Activated naive CD4-positive, alpha-beta T cell treated with Interleukin-2 at 50 U/mL for 16 hours (primary cell): ENCODE results near the gene HOXC9.

Experiments used
- DNase-seq: peaks from one replicate; pipeline ENCODE4 v3.0.0-alpha.2; 2020

The HOXC9 gene

DNA sequence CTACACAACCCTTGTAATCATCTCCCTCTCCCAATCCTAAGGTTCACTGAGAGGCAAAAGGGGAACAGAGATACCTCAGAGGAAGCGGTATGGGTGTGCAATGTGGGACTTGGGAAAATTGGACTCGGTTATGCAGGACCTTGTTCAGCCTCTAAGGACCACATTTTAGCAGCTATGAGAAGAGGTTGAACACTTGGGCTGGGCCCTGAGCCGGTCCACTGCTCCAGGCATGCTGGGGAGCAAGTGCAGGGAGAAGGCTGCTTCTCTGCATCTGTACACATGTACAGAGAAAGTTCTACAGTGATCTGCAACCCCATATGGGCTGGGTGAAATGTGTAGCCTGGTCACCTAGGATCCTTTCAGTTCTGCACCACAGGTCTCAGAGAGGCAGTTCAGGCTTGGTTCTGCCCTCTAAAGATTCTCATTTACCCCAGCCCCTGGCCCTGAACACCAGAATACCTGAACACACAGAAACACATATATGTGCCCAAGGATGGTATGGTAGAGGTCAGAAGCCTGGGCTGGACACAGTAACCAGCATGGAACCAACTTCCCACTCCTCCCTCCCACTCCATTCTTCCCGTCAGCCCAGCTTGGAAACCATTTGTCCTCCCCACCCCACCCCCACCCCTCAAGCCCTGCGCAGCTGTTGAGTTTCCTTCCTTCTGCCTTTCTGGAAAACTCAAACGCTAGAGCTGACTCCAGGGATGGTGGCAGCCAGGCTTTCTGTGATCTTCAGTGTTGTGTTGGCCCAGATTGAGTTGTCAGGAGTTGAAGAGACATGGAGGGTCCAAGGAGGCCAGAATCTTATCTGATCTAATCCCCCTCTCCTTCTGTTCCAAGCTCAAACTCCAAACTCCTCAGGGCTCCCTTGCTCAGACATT, 43.3 kb downstream of the HOXC9 start:
- no peak for DNase-seq

GRCh38 chr12:54044425-54045103, 44.6 kb downstream of the HOXC9 start:
- no peak for DNase-seq

- no peak for DNase-seq
Observed at GRCh38 chr12:54045401-54045800, 45.4 kb downstream of the HOXC9 start.

DNA sequence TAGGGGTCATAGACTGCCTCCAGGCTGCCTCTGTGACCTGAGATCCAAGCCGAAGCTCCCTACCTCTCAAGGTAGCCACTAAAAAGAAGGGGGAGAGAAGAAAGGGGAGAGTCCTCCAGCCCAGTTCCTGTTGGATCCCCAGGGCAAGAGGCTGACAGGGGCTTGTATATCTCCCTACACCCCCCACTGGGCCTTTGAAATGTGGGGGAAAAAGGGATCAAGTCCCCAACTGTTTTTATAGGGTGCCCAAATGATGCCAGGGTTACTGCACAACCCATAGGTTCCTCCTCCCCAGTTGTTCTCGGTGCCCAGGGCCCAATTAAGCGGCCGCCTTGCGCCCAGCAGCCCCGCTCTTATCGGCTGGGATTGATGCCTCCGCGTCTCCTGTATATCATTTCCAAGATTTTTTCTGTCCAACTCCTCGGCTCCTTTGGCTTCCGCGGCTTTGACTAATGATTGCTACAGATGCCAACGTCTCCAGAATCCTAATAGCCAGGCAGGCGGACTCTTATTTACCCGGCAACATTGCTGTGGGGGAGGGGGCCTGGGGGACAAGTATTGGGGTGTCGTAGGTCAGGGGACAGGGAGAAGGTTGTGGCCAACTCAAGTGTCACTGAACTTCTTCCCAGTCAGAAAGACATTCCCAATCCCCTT, 46.0 kb downstream of the HOXC9 start:
- no peak for DNase-seq

DNA sequence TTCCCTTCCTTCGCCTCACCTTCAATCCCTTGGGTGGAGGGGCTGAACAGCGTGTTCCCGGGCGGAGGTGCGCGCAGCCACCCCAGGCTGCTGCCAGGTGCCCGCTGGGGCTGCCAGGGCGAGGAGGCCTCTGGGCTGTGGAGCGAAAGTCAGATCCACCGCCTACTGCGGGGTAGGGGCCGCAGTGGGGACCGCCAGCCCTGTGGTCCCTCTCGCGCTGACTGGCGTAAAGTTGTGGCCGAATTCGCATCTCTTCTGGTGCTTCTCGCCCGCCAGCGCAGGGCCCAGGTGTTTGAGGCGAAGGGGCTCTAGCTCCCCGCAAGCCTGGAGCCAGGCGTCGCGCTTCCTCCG, 46.8 kb downstream of the HOXC9 start:
- no peak for DNase-seq

- no peak for DNase-seq
Observed at GRCh38 chr12:54047160-54047963, 47.4 kb downstream of the HOXC9 start.

DNA sequence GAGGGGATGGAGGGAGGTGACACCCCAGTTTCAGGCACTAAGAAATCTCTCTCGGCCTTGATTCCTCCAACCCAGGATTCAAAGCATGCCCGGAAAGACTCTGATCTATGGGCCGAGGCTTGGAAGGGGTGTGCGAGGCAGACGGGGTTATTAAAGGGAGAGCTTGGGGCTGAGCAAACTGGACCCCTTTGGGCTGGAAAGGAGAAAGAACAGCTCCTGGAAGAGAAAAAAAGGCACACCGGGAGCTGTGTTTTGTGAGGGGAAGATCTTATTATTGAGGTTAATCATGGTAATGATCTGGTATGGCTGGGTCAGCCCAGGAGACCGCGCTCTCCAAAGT, 48.0 kb downstream of the HOXC9 start:
- no peak for DNase-seq

- DNase-seq: no peak
Observed at GRCh38 chr12:54048406-54049093, 48.6 kb downstream of the HOXC9 start.

GRCh38 chr12:54049108-54049507, 49.1 kb downstream of the HOXC9 start:
- DNase-seq: no peak

- DNase-seq: no peak
Observed at GRCh38 chr12:54050482-54050810, 50.5 kb downstream of the HOXC9 start.

DNA sequence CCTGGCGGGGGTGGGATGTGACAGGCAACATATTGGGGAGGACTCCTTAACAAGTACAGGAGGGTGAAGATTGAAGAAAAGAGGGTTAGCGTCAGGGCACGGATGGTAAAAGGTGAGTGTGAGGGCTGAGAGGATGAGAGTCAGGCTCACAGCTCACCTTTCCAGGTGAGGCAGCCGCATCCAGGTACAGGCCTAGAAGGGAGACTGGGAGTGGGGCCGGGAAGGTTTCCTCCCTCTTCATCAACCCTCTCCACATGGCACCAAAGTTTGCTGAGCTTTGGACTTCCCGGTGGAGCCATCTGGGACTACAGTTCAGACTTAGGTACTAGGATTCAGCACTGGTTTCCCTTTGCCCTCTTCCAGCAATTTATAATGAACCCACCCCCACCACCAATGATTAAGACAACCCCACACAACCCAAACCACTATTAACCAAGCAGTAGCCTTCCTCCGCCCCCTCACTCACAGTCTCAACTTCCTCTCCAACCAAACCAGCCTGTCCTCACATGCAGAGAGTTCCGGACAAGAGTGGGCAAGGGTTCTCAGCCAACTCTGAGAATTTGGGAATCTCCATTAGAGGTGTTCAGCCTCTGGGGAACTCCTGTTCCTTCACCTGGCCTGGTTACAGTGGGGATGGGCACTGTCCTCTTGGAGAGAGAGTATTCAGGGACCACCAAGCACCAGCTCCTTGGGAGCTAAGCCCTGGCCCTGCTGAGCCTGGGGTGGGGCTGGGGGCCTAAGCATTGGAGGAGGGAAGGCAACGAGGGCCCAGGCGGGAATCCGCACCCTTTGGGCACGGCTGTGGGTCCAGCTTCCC, 51.3 kb downstream of the HOXC9 start:
- DNase-seq: no peak

- DNase-seq: no peak
Observed at GRCh38 chr12:54051874-54052437, 52.0 kb downstream of the HOXC9 start.

DNA sequence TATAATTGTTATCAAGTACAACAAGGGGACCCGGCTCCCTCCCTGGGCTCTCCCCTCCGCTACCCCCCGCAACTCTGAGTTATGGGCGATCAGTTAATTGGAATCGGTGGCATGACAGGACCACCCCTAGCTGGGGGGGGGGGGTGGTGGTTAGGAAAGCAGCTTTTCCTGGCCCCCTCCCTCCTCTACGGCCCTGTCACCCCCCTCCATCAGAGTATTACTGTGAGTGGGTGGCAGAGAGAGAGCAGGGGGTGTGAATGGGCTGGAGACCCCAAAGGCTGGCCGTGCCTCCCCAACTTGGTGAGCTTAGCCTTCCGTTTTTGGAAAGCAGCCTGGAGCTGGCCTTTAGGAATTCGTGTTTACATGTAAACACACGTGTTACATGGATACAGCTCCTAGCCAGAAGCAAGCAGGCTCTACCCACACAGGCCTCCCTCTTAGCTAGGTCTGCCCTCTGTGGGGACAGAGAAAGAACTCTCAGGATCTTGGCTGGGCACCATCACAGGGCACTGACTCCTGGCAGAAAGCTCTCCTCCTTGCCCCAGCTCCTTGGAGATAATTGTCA, 52.6 kb downstream of the HOXC9 start:
- no peak for DNase-seq
